ENCODE results near the gene GRHL1. TPM values are rescaled to one million over a fixed set of nuclear protein-coding genes. Genes with fewer than 3 reads are reported as not detected.

GRHL1 gene
- total and polyA plus RNA-seq, 2 of the 8 experiments (the other 6 are each of a cell fraction or from before 2014, with no cell fraction given): 1.3 to 3.6 TPM

DNA sequence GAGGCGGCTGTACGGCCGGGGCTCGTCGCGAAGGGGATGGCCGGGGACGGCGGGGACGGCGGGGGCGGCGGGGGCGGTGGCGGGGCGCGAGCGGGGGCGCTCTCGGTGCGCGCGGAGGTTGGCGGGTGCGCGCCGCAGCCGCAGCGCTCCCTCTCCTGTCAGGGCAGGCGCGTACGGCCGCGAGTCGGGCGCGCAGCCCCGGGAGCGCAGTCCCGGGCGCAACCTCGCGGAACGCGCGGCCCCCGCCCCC is 296 bp upstream of the GRHL1 start:
- H3K4me3 ChIP-seq (ENCODE audit: extremely low read depth in 1 of 4, insufficient read depth in 2 of 4, low read depth in 3 of 4, low read length in 4 of 4): peak overlapping the region; percentile 54 to 81 (median 66)
- no peak overlapping the region for H4K91ac ChIP-seq (replicated peaks; ENCODE audit: insufficient read length, low read length)
- H3K56ac ChIP-seq (replicated peaks; ENCODE audit: insufficient read length, low read depth, low read length): no peak overlapping the region
- no peak overlapping the region for H3K23ac ChIP-seq (ENCODE audit: insufficient read length)
- POLR2A ChIA-PET (ENCODE audit: partially characterized antibody): interaction anchor here (1.7 kb wide), 1 partner anchor 96 kb away, joined by 4 read pairs; no protein-coding TSS in a partner anchor
- WGBS, 2 experiments (ENCODE audit: extremely low coverage in 1 of 2, insufficient coverage in 1 of 2, insufficient read length in 1 of 2, insufficient replicate concordance in 2 of 2, low coverage in 1 of 2, low lambda C conversion rate in 2 of 2, missing lambda C conversion rate in 1 of 2): no CpG with 5 or more reads among the region's 47 CpGs
- H2AK5ac ChIP-seq (ENCODE audit: low read depth, low read length): no peak overlapping the region
- peaks cover 0 to 2% of the 10 kb centered on the region in 2 experiments for H4K20me1 ChIP-seq (replicated peaks in 1 of 2; ENCODE audit: control insufficient read depth in 1 of 2, insufficient read depth in 2 of 2, low read length in 2 of 2)
- H3K79me2 ChIP-seq (ENCODE audit: control insufficient read depth in 1 of 2, insufficient read depth in 2 of 2, low read length in 2 of 2): no peaks in the 10 kb centered on the region
- no peak overlapping the region for H2BK120ac ChIP-seq (replicated peaks; ENCODE audit: low read depth, low read length)
- H3K9ac ChIP-seq (replicated peaks in 1 of 4; ENCODE audit: extremely low read depth in 1 of 4, low read depth in 3 of 4, low read length in 3 of 4): no peak overlapping the region
- H3K4ac ChIP-seq (replicated peaks; ENCODE audit: insufficient read length, low read depth, low read length): no peak overlapping the region
- H3K18ac ChIP-seq (ENCODE audit: extremely low read depth, low read length): no peak overlapping the region
- no peaks in the 10 kb centered on the region for H3K79me1 ChIP-seq (ENCODE audit: low read depth, low read length)
- no peak overlapping the region for H3K14ac ChIP-seq (ENCODE audit: insufficient read length)
- H2BK15ac ChIP-seq (ENCODE audit: low read length): no peak overlapping the region
- peaks cover 11% of the 10 kb centered on the region; the same call in 1 of the 2 replicates for H3K23me2 ChIP-seq (ENCODE audit: low read depth, low read length)
- no peaks in the 10 kb centered on the region for H3K4me1 ChIP-seq (replicated peaks in 1 of 4; ENCODE audit: control insufficient read depth in 3 of 4, insufficient read depth in 4 of 4, low read length in 3 of 4)
- TF ChIP-seq, protein P1, sequence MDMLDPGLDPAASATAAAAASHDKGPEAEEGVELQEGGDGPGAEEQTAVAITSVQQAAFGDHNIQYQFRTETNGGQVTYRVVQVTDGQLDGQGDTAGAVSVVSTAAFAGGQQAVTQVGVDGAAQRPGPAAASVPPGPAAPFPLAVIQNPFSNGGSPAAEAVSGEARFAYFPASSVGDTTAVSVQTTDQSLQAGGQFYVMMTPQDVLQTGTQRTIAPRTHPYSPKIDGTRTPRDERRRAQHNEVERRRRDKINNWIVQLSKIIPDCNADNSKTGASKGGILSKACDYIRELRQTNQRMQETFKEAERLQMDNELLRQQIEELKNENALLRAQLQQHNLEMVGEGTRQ (IDR thresholded peaks at IDR 0.05; ENCODE audit: low read length): no peak
- TF ChIP-seq RFX5 (IDR thresholded peaks at IDR 0.05; ENCODE audit: borderline replicate concordance, low read depth, low read length): no peak
- no peak overlapping the region for H3K27ac ChIP-seq (ENCODE audit: low read depth, low read length)
- no peaks in the 10 kb centered on the region for H3K36me3 ChIP-seq (ENCODE audit: control insufficient read depth in 2 of 4, insufficient read depth in 4 of 4, low read length in 3 of 4)
- no peak overlapping the region for H2BK12ac ChIP-seq (ENCODE audit: low read depth, low read length)
- no peak overlapping the region for H2BK5ac ChIP-seq (ENCODE audit: low read depth, low read length)
- H2BK20ac ChIP-seq (ENCODE audit: low read length): no peak overlapping the region
- peak overlapping the region; percentile 62 to 91; a peak in 3 of 4 replicates for H3K4me2 ChIP-seq (ENCODE audit: insufficient read depth in 1 of 2, low read depth in 2 of 2, low read length in 2 of 2)
- DNase-seq (ENCODE audit: low read depth in 1 of 2, low spot score in 2 of 2) (no peak), FAIRE-seq (no peak)
- no peak overlapping the region for H4K8ac ChIP-seq (ENCODE audit: extremely low read depth, insufficient read depth, low read length)
- no peak overlapping the region for H4K5ac ChIP-seq (ENCODE audit: insufficient read length, low read depth, low read length)
- CTCF ChIA-PET (ENCODE audit: partially characterized antibody): no interaction called here
- no peaks in the 10 kb centered on the region for H3K9me3 ChIP-seq (ENCODE audit: insufficient read depth in 2 of 2, low read depth in 1 of 2, low read length in 1 of 2)
- H2AFZ ChIP-seq (ENCODE audit: low read length): no peak overlapping the region
- H3K27me3 ChIP-seq (replicated peaks in 1 of 4; ENCODE audit: control insufficient read depth in 3 of 4, extremely low read depth in 1 of 4, insufficient read depth in 3 of 4, low read length in 3 of 4): peaks cover 8 to 36% (median 31%) of the 10 kb centered on the region in 4 experiments

All from H1 (cell line).